NCI-H524 (cell line): ENCODE results near the gene SLC35F6.
A peak's percentile ranks its signal among the peaks of the same experiment; 100 is the strongest.

Experiments used
- DNase-seq, 2 experiments: peaks; one replicate each; lab custom pipeline; 2025; lab: John Stamatoyannopoulos, UW

The SLC35F6 gene, protein sequence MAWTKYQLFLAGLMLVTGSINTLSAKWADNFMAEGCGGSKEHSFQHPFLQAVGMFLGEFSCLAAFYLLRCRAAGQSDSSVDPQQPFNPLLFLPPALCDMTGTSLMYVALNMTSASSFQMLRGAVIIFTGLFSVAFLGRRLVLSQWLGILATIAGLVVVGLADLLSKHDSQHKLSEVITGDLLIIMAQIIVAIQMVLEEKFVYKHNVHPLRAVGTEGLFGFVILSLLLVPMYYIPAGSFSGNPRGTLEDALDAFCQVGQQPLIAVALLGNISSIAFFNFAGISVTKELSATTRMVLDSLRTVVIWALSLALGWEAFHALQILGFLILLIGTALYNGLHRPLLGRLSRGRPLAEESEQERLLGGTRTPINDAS

DNA sequence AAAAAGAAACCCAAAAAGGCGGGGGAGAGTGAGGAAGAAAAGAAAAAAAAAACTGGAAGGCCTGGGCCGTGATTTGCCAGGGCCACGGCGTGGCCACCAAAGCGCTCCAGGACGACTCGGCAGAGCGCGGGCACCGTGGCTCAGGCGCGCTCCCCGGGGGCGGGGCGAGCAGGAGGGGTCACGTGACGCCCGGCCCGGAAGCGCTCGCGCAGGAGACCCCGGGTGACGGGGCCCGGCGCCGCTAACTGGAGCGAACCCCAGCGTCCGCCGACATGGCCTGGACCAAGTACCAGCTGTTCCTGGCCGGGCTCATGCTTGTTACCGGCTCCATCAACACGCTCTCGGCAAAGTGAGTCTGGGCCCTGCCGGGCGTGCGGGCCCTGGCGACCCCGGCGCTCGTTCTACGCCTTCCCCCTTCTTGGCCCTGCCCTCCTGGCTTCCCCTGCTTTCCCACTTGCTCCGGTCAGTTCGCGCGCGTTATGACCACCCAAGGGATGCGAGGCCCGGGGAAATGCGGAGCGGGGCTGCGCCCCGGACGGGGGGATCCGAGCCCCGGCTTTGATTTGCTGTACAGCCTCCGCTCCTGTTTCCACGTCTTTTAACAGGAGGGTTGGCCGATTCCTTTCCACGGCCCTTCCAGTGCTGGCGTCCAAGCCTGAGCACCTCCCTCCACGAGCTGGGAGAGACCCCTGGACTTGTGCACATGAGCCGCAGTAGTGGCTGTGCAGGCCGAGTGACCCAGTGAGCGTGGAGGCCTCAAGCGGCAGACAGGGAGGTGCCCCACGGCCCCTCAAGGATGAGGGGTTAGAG lies at the start of gene SLC35F6:
Gene SLC35F6 (plus strand): TSS at position 207 of the 810 bp plus-strand sequence. CDS start 66 bp downstream, at position 273.
- peak; percentile 65 to 74 for DNase-seq

DNA sequence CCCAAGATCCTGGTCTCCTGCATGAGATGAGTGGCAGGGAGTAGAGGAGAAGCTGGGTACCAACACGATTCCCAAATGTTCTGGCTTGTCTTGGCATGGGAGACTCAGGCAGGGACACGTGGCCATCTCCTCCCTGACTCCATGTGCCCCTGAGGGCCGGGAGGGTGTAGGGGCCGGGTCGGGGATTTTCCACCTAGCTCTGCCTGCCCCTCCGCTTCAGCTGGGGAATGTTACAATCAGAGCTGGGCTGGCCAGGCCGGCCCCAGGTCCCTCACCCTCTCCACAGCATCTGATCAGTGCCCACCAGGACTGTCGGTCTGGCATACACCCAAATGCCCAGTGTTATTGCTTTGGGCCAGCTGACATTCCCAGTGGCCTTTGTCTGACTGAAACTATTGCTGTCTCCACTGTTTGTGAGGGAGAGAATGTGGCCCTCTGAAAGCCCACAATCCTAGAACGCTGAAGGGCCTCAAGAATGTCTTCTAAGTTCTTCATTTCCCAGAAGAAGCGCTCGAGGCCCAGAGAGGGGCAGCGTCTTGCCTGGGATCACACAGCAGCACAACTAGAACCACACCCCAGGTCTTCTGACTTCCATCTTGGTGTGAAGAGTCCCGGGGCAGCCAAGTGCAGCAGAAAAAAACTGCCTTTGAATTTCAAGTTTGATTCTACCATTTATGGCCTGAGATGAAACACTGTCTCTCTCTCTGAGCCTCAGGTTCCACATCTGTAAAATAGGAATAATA lies 48.4 kb upstream of the SLC35F6 start:
- no peak for DNase-seq

DNA sequence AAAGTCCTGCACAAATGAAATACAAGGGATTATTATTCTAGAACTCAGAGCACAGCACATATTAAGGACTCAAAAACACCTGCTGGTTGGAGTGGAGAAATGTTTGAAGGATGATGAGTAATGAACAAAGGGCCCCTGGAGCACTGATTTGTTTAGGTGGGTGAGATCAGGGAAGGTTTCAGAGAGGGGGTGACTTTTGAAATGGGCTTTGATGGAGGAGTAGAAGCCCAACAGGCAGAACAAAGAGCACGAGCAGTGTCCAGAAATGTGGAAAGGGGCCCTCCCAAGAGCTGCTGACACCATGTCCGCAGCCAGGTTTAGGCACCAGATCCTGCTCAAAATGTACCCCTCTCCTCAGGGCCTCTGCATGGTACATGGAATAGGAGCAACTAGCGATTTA lies 47.7 kb upstream of the SLC35F6 start:
- DNase-seq: no peak

DNA sequence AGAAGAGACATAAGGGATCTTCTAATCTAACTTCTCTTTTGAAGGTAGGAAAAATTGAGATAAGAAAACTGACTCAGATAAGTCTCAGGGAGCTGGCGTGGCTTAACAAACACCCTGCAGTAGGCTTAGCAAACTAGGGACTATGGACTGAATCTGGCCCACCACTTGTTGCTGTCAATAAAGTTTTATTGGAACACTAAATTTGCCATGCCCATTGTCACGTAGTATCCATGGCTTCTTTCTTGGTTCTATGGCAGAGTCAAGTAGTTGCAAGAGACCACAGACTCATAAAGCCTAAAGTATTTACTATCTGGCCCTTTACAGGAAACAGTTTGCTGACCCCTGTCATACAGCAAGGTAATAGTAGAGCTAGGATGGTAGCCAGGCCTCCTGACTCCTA lies 47.3 kb upstream of the SLC35F6 start:
- DNase-seq: no peak

DNA sequence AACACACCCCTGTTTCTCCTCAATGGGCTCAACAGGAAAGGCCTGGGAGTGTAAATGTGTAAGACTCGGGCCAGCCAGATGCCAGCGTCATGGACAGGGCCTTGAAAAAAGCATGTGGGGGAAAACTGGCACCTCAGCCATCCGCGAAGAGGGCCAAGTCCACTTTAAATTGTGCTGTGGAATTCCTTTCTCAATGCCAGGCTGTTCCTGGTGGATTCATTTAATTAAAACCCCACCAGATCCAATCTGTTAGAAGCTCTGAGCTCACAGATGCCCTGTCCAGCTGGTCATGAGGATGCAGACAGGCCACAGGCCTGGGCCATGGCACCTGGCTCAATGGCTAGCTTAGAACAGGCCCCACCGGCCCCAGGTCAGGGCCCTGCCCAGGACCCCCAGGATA lies 46.7 kb upstream of the SLC35F6 start:
- DNase-seq: no peak

DNA sequence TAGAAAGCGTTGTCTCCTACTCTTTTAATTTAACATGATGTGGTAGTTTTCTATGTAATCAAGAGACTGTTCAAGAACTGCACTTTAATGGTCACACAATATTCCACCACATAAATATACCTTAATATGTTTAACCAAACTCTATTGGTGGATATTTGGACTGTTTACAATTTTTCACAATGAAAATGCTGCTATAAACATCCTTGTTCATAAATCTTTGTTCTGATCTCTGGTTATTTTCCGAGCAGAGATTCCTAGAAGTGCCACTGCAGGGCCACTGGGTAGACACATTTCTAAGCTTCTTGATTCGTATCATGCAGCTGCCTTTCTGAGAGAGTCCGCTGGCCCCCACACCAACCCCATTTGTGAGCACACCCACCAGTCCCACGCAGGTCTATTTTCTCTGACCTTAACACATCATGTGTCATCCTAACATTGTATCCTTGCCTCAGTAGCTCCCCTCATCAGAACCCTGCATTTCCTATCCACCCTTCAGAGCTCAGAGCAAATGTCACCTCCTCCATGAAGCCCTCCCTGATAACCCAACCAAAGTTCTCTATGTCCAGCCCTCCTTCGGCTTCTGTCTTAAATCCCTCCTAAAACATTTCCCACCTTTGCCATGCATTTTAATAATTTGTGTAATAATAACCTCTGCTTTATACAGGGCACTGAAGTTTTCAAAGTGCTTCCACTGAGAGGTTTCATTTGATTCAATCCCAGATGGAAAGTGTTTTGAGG lies 45.0 kb upstream of the SLC35F6 start:
- no peak for DNase-seq

DNA sequence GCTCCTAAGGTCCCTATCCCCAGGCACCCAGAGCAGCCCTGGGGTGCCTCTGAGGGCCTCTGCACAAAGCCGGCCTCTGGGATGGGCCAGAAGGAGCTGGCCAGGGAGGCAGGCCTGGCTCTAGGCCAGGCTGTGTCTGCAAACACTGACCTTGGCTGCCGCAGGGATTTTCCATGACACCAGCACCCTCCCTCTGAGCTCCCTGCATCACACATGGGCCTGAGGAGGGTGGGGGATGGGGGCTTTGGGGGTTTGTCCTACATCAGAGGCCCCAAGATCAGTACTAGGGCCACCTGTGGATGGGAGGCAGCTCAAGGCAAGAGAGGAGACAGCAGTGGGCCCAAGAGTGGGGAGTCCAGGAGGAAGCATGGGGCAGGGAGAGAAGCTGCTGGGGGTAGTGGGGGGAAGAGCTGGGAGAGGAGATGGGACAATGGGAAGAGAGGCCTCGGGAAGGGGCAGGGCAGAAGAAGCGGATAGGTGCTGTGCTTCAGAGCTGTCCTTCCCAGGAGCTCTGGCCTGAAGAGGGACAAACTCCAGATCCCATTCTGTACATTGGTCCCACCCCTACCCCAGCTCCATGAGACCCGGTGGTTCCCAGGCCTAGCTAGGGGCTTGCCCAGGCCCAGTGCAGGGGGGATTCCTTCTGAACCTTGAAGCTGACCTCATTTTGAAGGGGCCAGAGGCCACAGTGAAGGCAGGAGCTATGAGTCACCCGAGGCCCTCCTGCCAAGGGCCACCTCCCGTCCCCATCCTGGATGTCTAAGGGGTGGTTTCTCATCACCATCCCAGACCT lies 43.6 kb upstream of the SLC35F6 start:
- no peak for DNase-seq

DNA sequence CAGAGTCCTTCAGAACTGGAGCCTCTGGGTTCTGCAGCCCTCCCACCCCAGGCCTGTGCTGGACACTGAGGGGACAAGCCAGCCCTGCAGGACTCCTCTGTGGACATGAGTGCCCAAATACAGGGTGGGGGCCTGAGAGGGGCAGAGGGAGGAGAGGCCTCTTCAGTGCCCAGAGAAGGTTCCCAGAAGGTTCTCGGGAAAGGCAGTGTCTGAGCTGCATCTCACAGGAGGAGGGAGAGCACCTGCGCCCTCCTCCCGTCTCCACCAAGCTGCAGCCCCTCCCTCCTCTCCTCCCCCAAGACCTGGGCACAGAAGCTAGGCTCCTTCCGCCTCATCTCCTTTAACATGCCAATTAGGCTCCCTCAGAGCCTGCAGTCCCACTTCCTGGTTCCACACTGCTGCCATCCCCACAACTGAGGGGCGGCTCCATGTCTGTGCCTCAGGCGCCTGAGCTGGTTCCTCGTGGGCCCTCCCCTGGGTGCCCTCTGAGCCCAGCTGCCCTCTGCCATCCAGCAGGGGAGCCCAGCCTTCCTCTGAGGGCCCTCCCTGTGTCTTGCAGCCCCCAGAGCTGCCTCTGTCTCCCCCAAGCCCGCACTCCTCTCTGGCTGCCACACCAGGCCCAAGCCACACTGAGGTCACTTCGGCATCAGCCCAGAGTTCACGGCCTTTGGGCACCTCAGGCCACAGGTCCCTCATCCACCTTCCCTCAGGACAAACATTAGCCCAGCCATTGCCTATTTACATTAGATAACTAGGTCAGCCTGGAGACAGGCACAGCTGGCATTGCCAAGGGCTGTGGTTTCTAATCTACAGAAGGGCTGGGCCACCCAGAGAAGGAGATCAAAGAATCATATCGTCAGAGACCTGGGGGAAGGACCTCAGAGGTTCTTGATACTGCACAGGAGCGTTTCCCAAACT lies 42.7 kb upstream of the SLC35F6 start:
- DNase-seq: no peak

DNA sequence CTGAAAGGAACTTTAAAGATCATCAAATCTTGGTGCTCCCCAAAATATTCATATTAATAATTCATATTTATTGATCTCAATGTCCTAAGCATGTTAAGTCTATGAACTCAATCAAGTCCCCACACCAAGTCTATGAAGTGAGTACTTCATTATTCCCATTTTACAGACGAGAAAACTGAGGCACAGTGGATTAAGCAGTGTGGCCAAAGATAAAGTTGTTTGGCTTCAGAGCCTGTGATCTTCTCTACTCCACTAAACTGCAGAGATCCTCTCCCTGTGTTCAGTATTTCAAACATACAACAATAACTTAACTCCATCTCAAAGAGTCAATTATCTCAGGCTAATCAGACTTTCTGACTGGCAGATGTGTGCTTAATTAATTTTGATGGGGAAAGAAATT lies 41.8 kb upstream of the SLC35F6 start:
- no peak for DNase-seq

DNA sequence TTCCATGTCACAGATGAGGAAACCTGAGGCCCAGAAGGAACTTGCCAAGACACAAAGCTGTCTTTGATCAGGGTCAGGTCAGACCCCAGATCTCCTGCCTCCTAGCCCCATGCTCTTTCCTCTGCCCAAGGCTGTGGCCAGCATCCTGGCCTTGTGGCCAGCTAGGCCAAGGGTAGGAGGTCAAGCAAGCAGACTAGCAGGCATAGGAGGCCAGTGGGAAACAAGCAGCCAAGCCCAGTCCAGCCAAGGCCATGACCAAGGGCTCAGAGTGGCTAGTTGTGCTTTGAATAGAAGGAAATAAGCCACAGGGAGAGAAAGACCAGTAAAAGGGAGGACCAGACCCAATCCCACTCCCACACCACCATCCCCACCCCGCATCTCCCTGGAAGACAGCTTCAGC lies 41.2 kb upstream of the SLC35F6 start:
- no peak for DNase-seq

DNA sequence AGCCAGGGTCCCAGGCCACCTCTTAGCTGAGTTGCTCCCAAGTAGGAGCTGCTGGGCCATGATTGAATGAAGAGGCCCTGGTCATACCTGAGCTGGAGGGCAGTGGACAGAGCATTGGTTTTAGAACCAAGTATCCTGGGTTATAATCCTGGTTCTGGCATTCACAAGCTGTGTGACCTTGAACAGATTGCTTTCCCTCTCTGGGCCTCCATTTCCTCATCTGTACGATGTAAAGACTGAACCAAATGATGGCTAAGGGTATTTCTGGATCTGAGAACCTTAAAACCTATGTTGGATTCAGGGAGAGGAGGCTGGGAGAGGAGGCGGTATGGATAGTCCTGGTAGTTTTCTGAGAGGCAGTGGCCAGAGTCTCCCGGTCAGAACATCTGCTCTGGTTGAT lies 40.6 kb upstream of the SLC35F6 start:
- DNase-seq: no peak

DNA sequence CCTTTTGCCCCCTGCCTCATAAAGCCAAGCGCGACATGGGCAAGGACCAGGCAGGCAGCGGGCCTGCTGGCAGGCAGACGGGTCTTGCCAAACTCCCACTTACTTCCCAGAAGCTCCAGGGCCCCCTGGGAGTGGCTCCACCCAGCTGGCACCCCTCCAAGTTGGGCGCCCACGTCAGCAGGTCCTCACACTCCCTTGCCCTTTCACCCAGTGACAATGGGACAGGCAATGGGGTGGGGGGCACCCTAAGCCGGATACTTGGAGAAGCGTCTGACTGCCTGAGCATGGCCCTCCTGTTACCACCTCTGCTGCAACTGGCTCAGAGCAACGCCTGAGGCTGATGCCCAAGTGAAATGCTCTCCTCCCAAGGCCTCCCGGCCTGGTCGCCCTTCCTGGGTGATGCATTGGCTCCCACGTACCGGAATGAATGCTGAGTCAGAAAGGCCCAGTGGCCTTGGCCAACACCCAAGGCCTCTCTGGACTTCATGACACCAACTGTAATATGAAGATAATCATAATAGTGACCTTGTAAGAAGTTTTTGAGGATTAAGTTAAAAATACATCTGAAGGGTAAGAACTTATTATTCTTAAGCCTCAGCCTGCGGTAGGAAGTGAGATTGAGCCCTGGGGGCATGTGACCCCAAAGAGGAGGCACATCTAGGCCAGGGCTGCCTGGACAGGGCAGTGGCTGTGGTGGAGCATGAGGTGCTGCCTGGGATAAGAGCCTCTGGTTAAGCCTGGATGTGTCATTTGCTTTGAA lies 39.9 kb upstream of the SLC35F6 start:
- peak in 1 of 2 experiments; percentile 31 for DNase-seq

DNA sequence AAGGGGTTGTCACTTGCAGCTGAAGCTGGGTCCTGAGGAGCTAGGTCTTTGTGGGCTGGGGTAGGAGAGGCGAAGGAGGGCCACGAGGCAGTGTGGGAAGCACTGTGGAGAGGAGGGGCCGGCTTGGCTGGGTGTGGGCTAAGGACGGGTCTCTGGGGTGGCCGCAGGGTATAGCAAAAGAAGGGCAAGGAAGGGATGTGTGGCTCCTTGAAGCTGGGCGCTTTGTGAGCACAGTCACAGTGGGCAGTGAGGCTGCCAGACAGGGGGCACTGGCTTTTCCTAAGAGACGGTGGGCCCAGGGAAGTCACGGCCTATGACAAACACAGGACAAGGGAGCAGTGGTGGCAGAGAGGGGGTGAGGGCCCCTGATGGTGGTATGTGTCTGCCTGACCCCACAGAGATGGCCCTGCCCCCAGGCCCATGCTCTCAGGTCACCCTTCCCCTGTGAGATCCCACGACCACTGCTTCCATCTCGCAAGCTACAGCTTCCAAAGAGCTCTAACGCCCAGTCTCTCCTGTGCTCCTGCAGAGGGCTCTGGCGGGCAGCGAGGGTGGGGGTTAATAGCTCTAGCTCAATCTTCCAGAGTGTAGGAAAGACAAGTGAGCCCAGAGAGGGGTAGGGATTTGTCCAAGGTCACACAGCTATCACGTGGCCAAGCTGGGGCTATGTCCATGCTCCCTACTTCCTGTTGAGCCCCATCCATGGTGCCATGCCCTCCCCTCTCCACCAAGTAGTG lies 39.1 kb upstream of the SLC35F6 start:
- peak in 1 of 2 experiments; percentile 53 for DNase-seq

DNA sequence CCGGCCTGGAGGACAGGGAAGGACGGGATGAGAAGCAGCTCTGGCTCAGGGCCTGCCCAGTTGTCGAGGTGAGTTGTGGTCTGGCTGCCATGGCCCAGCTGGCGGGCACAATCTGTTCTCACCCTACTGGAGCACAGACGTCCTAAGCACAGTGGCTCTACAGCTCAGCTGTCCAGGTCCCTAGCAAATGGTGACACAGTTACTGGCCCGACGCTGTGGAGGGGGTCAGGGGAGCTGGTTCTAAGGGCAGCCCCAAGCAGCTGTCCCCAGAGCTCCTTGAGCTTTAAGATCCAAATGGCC lies 38.6 kb upstream of the SLC35F6 start:
- DNase-seq: peak; percentile 93 to 96

DNA sequence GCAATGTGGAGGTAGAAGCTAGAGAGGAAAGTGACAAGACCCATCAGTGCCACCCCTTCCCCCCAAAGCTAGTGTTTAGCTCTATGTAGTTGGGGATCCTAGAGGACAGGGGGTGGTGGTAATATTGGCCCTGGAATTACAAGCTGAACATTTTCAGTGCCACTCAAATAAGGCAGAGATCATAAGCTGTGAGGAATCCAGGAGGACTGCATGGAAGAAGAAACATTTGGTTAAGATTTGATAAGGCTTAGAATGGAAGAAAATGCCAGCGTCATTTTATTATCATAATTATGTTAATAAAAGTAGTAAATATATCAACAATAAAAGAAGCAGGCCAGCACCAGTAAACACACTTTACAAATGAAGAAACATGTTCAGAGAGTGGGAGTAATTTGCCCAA lies 37.9 kb upstream of the SLC35F6 start:
- DNase-seq: no peak

DNA sequence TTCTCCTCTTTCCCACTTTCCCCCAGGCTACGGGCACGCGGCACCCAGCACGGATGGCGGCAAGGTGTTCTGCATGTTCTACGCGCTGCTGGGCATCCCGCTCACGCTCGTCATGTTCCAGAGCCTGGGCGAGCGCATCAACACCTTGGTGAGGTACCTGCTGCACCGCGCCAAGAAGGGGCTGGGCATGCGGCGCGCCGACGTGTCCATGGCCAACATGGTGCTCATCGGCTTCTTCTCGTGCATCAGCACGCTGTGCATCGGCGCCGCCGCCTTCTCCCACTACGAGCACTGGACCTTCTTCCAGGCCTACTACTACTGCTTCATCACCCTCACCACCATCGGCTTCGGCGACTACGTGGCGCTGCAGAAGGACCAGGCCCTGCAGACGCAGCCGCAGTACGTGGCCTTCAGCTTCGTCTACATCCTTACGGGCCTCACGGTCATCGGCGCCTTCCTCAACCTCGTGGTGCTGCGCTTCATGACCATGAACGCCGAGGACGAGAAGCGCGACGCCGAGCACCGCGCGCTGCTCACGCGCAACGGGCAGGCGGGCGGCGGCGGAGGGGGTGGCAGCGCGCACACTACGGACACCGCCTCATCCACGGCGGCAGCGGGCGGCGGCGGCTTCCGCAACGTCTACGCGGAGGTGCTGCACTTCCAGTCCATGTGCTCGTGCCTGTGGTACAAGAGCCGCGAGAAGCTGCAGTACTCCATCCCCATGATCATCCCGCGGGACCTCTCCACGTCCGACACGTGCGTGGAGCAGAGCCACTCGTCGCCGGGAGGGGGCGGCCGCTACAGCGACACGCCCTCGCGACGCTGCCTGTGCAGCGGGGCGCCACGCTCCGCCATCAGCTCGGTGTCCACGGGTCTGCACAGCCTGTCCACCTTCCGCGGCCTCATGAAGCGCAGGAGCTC lies 36.2 kb upstream of the SLC35F6 start:
- DNase-seq: no peak

DNA sequence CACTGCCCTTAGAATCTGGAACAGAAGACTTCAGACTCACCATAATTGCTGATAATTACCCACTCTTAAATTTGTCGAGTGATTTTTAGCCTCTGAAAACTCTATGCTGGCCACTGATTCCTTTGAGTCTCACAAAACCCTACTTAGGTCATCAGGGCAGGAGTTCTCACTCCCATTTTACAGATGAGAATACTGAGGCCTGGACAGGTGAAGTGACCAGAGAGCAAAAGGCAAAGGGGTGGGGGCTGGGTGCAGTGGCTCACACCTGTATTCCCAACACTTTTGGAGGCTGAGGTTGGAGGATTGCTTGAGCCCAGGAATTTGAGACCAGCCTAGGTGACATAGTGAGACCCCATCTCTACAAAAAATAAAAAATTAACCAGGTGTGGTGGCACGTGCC lies 34.8 kb upstream of the SLC35F6 start:
- DNase-seq: no peak
